Measurements from ENCODE around the gene FRRS1.
"Not testable (repeated sequence)": the region's sequence is repeated elsewhere in the genome, so short reads cannot be mapped to it uniquely, and the experiment has no call there.

FRRS1 gene

DNA sequence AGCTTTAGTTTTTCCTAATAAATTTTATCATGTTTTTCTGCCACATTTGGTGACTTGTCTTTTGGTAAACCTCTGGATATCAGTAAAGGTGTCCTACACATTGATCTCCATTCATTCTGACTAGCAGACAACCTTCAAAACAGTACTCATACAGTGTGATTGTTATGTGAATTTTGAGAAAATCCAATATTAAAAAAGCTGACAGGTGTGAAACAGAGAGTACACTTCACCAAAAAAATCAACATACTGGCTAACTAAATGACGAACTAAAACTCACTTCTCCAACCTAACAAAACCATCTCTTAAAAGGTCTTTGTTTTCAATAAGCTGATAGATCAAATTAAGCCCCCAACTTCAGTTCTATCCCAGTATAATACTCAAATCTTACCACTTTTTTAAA, 1.5 kb downstream of the FRRS1 start:
- no peak for DNase-seq

DNA sequence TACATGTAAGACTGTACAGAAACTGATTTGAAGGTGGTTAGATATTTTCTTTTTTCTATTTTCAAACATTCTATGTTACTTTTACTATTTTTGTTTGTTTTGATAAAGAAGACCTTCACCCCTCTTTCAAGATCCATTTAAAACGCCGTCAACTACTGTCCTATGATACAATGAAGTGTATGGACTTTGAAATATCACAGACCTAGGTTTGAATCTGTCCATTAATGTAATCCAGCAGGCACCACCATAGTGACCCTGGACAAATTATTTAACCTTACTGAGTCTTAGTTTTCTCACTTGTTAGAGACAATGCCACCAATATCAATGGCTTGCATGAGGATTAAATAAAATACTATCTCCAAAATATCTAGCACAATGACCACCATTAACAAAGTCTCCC, 2.0 kb downstream of the FRRS1 start:
- no peak for DNase-seq

GRCh38 chr1:99763956-99764355, 2.5 kb downstream of the FRRS1 start:
- DNase-seq = no peak

DNA sequence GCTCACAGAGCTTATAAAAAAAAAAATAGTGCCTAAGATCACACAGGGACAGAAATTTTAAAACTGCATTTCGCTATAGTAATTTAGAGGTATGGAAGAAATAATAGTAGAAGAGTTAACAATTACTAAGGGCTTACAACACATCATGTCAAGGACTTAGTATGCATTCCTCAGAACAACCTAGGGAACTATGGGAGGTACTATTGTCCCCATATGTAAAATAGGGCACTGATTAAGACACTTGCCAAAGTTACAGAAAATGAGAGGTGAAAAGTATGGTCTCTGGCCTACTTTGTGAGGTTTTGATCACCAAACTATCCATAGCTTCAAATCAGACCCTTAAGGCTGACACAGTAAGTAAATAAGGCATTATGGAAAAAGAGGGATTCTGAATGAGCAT, 4.7 kb downstream of the FRRS1 start:
- no peak for DNase-seq

DNA sequence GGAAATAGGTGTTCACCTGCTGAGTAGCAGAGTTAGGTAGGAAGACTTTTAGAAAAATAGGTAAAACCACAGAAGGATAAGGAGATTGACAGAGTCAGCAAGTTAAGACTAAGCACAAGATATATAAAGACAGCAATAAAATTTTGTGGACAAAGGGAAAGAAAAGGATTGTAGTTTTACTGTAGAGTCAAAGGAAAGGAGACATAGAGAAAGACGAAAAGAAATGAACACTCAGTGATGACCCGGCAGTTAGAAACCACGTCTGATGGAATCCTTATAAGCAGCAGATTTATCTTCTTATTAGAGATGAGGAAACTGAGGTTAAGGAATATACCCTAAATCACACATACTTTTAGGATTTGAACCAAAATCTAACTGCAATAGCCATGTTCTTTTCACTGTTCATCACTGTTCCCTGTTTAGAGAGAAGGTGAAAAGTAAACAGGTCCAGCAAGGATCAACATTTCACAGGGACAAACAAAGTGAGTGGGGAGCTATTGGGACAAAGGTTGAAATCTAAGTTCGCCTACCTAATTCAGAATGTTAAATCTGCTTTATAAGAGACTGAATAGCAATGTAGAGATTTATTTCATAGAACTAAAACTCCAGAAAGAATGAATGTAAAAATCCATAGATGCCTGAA, 6.8 kb downstream of the FRRS1 start:
- no peak for DNase-seq

DNA sequence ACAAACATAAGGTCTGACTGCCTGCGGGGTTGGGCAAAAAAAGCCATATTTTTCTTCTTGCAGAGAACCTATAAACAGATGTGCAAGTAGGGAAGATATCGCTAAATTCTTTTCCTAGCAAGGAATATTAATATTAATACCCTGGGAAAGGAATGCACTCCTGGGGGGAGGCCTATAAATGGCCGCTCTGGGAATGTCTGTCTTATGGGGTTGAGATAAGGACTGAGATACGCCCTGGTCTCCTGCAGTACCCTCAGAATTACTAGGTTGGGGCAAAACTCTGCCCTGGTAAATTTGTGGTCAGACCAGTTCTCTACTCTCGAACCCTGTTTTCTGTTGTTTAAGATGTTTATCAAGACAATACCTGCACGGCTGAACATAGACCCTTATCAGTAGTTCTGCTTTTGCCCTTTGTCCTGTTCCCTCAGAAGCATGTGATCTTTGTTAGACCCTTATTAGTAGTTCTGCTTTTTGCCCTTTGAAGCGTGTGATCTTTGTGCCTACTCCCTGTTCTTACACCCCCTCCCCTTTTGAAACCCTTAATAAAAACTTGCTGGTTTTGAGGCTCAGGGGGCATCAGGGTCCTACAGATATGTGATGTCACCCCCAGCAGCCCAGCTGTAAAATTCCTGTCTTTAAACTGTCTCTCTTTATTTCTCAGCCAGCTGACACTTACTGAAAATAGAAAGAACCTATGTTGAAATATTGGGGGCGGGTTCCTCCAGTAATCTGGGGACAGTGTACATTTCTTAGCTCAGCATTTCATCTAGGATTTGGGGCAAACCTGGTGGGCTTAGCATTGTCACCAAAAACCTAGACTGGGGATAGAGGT, 7.5 kb downstream of the FRRS1 start:
- DNase-seq = not testable (repeated sequence)

DNA sequence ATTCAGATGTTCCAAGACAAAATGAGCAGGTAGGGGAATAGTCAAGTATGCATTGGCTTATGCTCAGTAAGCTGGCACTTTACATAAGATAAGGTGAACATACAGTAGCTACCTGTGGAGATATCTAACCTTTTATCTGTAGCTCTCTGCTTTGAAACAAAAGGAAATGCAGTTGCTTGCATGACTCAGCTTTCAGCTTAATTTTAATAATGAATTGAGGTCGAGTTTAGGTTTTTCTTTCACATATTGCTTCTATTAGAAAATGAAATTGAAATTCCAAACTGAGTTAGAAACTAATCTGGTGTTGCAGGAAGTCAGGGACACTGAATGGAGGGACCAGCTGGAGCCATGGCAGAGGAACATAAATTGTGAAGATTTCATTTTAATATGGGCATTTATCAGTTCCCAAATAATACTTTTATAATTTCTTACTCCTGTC, 8.3 kb downstream of the FRRS1 start:
- no peak for DNase-seq

DNA sequence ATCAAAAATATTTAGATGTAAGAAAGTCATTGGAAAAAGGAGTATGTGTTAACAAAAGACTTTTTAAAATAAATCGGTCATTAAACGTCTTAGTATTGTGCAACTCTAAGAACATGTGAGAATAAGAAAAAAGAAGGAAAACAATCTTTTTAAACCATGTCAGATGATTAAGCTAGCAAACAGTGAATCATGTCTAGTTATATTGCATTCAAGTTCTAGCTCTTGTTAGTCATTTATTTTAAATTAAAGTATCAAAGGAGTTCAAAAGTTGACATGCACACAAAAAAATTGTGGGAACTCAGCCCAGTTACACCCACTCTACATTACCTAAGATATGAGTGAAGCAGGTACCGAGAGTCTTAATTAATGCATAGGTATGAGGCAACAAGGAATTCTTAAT, 9.8 kb downstream of the FRRS1 start:
- DNase-seq = no peak

- no peak for DNase-seq
Observed at GRCh38 chr1:99755664-99756063, 10.8 kb downstream of the FRRS1 start.

DNA sequence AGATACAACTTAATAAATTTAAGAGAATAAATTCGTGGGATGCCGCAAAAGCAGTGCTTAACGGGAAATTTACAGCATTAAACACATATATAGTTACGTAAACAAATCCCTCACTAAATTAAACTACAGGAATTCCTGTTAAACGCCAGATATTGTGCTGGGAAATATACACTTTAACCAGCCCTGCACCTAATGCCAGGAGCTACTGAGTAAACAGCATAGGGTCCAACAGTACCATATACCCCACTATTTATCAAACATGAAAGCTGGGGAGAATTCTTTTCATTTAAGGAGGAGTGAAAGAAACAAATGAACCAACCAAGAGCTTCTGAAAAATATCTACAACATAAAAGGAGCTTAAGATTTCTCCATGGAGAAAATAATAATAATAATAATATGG, 11.7 kb downstream of the FRRS1 start:
- no peak for DNase-seq

GRCh38 chr1:99754055-99754626, 12.3 kb downstream of the FRRS1 start:
- DNase-seq = no peak

GRCh38 chr1:99751877-99752504, 14.4 kb downstream of the FRRS1 start:
- DNase-seq = no peak

DNA sequence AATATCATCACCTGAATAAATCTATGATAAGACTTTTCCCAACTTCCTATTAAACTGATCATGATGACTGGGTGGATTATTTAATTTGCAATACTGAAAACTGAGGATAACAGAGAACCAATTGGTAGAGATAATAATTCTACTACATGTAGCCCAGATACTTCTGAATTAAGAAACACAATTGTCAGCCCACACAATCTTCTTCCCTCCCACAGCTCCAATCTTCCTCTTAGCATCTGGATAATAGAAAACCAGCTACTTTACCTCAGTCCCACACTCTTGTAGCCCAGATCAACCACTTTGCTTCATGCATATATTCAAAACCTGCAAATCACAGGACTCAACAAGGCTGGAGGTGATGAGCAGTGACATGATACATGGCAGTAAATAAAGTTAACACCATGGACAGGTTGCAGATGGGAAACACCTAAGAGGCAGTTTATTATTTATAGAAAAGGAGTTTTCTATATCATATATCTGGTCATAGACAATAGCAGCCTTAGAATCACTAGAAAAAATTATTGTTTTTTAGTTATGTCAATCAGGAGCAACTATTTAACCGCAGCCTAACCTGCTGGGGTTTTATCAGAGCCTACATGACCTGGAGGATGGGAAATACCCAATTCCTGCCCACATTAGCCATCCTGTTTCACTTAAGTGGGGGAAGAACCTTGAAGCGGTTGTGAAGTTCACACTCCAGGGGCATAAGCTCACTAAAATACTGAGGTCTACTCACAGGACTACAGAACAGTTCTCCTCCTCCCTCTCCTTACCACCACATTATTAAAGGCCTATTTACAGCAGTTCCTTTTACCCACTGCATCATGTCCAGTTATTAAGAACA, 16.7 kb downstream of the FRRS1 start:
- no peak for DNase-seq

DNA sequence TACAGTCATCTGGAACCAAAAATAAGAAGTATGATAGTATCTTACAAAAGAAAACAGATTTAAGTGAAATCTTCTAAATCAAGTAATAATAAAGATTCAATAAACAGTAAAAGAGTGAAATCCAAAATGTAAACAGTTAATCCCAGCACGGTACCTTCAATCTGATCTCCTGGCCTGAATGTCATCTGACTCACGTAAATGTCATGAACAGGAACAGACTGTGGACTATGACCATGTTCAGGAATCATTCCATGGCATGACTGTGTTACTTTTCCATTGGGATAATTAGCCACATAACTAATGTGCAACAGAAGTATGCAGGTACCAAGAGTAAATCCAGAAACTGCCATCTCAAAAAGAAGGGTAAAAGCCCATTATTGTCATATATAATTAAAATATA, 18.0 kb downstream of the FRRS1 start:
- no peak for DNase-seq

GRCh38 chr1:99745684-99746083, 20.8 kb downstream of the FRRS1 start:
- no peak for DNase-seq

GRCh38 chr1:99745061-99745460, 21.4 kb downstream of the FRRS1 start:
- DNase-seq = no peak

DNA sequence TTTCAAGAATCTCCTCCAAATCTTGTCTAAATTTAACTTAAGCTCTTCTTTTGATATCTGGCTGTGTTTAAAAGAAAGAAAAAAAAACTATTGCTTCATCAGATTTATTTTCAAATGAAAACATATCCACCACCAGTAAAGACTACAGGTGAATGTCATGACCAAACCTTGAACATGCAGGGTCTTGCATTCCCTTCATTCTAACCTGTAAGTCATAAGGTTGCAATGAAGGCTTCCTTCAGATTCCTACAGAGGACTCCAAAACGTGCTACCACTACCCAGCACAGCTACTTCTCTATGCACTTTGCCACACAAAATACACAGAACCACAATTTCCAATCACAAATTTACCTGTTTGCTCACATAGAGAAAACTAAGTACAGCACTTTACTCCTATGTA, 26.3 kb downstream of the FRRS1 start:
- DNase-seq = no peak

GRCh38 chr1:99738858-99739465, 27.5 kb downstream of the FRRS1 start:
- DNase-seq = no peak

DNA sequence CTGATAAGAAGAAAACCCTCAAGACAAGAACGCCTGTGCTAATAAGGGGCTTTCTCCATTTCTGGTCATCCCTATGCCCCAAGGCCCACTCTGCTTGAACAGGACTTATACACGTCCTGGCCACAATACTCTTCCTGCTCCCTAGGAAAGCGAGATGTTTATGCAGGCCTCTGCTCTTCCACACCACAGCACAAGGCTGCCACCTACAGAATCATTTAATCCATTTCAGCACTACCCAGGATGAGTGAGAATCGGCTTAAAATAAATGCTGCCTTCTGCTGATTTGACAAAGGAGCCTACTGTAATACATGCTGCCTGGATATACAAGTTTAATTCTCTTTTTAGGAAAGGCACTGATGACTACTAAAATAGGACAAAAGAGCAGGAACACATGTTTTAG, 29.4 kb downstream of the FRRS1 start:
- no peak for DNase-seq

- DNase-seq = no peak
Observed at GRCh38 chr1:99735852-99736251, 30.6 kb downstream of the FRRS1 start.

GRCh38 chr1:99731384-99731783, 35.1 kb downstream of the FRRS1 start:
- no peak for DNase-seq

- no peak for DNase-seq
Observed at GRCh38 chr1:99728494-99729235, 37.8 kb downstream of the FRRS1 start.
